Activated CD4-positive, CD25-positive, alpha-beta regulatory T cell treated with anti-CD3 and anti-CD28 coated beads, Interleukin-2, amount 50 U/mL, for 24 hours (primary cell): Measurements from ENCODE around the gene SLC35D3.
"Not testable (repeated sequence)": the region's sequence is repeated elsewhere in the genome, so short reads cannot be mapped to it uniquely, and the experiment has no call there.

Experiments
- ATAC-seq, 2 donors: fragments of 150-1000 bp; cut with Tn5 transposase; one replicate each; pipeline ENCODE4 v1.10.0; 2021; ENCODE audit warnings: mild to moderate bottlenecking in 1 of 2, moderate library complexity in 1 of 2

The SLC35D3 gene

GRCh38 chr6:136967876-136968752 lies 46.0 kb downstream of the SLC35D3 start:
- peak; percentile 70 to 78 for ATAC-seq

GRCh38 chr6:136968837-136969236 lies 46.7 kb downstream of the SLC35D3 start:
- ATAC-seq: no peak

GRCh38 chr6:136969433-136969832 lies 47.3 kb downstream of the SLC35D3 start:
- no peak for ATAC-seq

GRCh38 chr6:136969930-136970329 lies 47.8 kb downstream of the SLC35D3 start:
- ATAC-seq: no peak

GRCh38 chr6:136971609-136972008 lies 49.5 kb downstream of the SLC35D3 start:
- ATAC-seq: no peak

- ATAC-seq: not testable (repeated sequence)
These were observed 51.7 kb downstream of the SLC35D3 start for GRCh38 chr6:136973781-136974180.
